ENCODE results near the gene TMEM63C.

Gene TMEM63C

DNA sequence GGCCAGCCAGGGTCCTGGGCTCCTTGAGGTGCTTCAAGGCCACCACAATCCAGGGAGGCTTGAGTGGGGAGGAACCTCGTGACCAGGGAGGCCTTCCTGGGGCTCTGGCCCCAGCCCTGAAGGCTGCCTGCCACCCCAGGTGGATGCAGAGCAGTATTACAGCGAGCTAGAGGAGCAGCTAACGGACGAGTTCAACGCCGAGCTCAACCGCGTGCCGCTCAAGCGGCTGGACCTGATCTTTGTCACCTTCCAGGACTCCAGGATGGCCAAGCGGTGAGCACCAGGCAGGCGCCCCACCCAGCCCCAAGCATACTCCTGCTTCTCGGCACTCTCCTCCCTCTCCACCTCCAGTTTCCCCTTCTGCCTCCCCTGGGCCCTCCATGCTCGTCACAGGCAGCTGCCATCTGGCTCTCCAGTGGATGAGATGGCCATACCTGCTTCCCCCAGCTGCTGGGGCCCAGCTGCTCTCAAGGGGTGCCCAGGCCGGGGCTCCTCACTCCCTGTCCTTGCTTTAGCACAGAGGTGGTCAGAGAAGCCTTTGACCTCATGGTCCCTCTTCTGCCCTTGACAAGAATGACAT is 58.8 kb downstream of the TMEM63C start:
- no peaks in the 10 kb centered on the region for H3K79me2 ChIP-seq (ENCODE audit: insufficient read depth, low read depth)
- H2AFZ ChIP-seq (ENCODE audit: low read depth): no peak overlapping the region
- no peaks in the 10 kb centered on the region for H3K36me3 ChIP-seq (ENCODE audit: insufficient read depth)
- no peak overlapping the region for H3K27ac ChIP-seq
- H3K4me1 ChIP-seq (ENCODE audit: low read depth, poor library complexity, severe bottlenecking): no peaks in the 10 kb centered on the region
- TF ChIP-seq, protein P1, sequence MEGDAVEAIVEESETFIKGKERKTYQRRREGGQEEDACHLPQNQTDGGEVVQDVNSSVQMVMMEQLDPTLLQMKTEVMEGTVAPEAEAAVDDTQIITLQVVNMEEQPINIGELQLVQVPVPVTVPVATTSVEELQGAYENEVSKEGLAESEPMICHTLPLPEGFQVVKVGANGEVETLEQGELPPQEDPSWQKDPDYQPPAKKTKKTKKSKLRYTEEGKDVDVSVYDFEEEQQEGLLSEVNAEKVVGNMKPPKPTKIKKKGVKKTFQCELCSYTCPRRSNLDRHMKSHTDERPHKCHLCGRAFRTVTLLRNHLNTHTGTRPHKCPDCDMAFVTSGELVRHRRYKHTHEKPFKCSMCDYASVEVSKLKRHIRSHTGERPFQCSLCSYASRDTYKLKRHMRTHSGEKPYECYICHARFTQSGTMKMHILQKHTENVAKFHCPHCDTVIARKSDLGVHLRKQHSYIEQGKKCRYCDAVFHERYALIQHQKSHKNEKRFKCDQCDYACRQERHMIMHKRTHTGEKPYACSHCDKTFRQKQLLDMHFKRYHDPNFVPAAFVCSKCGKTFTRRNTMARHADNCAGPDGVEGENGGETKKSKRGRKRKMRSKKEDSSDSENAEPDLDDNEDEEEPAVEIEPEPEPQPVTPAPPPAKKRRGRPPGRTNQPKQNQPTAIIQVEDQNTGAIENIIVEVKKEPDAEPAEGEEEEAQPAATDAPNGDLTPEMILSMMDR (conservative IDR thresholded peaks at IDR 0.05; ENCODE audit: low read depth, low read length): no peak
- H3K4me3 ChIP-seq (IDR thresholded peaks at IDR 0.05; ENCODE audit: insufficient read depth, low read depth, low read length): no peak overlapping the region
- no peak overlapping the region for H3K4me2 ChIP-seq
- no peaks in the 10 kb centered on the region for H3K27me3 ChIP-seq (ENCODE audit: insufficient read depth, low read depth)
- H3K9ac ChIP-seq: no peak overlapping the region
- no peaks in the 10 kb centered on the region for H4K20me1 ChIP-seq (ENCODE audit: insufficient read depth)

DNA sequence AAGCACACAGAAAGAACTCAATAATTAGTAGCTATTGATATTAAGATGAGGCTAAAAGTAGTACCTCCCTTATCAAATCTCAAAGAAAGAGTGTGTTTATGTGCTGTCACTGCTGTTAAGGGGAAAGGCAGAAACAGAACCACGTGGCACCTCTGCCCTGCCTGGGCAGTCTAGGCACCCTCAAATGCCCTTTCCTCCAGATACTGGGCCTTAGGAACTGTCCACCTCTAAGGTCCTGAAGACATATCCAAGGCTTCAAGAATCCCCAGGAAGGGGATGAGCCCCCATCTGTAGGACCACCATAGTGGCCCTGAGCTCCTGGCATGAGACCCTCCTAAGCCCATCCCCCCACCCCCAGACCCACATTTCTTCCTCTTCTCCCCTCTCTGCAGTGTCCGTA is 60.4 kb downstream of the TMEM63C start:
- Histone ChIP-seq H3K36me3 (ENCODE audit: insufficient read depth) (no peaks in the 10 kb centered on the region), H3K27ac (no peak overlapping the region), H4K20me1 (ENCODE audit: insufficient read depth) (no peaks in the 10 kb centered on the region), H3K27me3 (ENCODE audit: insufficient read depth, low read depth) (no peaks in the 10 kb centered on the region), H3K9ac (no peak overlapping the region), H3K79me2 (ENCODE audit: insufficient read depth, low read depth) (no peaks in the 10 kb centered on the region), H2AFZ (ENCODE audit: low read depth) (no peak overlapping the region), H3K4me3 (IDR thresholded peaks at IDR 0.05; ENCODE audit: insufficient read depth, low read depth, low read length) (no peak overlapping the region), H3K4me2 (no peak overlapping the region), H3K4me1 (ENCODE audit: low read depth, poor library complexity, severe bottlenecking) (no peaks in the 10 kb centered on the region)
- TF ChIP-seq, protein P1 (conservative IDR thresholded peaks at IDR 0.05; ENCODE audit: low read depth, low read length): no peak

DNA sequence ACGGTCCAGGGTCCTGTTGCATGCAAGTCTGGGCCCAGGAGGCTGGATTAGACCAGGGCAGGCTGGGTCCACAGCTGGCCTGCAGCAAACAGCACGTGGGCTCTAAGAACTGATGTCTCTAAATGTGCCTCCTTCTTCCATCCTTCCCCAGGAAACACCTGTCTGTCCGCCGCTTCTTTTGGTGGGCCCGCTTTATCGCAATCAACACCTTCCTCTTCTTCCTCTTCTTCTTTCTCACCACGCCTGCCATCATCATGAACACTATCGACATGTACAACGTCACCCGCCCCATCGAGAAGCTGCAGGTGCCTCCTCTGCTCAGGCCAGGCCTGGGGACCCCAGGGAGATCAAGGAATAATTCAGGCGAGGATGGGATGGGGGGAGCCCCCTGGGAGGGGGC is 61.2 kb downstream of the TMEM63C start:
- H3K79me2 ChIP-seq (ENCODE audit: insufficient read depth, low read depth): no peaks in the 10 kb centered on the region
- H3K4me1 ChIP-seq (ENCODE audit: low read depth, poor library complexity, severe bottlenecking): no peaks in the 10 kb centered on the region
- no peak overlapping the region for H3K4me2 ChIP-seq
- H3K36me3 ChIP-seq (ENCODE audit: insufficient read depth): no peaks in the 10 kb centered on the region
- H3K27me3 ChIP-seq (ENCODE audit: insufficient read depth, low read depth): no peaks in the 10 kb centered on the region
- H2AFZ ChIP-seq (ENCODE audit: low read depth): no peak overlapping the region
- H4K20me1 ChIP-seq (ENCODE audit: insufficient read depth): no peaks in the 10 kb centered on the region
- H3K4me3 ChIP-seq (IDR thresholded peaks at IDR 0.05; ENCODE audit: insufficient read depth, low read depth, low read length): no peak overlapping the region
- no peak overlapping the region for H3K9ac ChIP-seq
- TF ChIP-seq, protein P1 (conservative IDR thresholded peaks at IDR 0.05; ENCODE audit: low read depth, low read length): no peak
- no peak overlapping the region for H3K27ac ChIP-seq

DNA sequence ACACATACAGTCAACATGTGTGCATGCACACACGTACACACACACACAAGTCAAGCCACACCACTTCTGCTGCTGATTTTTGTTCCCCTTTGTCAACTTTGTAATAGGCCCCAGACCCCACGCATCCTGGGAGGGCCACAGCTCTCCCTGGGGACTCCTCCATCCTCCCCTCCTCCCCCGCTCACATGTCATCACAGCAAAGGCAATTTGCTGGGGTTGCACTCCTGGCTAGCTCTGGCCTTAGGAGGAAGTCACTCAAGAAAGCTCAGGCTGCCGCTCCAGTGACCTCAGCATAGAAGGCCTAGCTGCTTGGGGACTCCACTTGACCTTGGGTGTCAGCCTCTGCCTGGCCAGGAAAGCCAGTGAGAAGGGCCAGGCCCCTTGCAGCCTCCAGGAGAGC is 62.3 kb downstream of the TMEM63C start:
- Histone ChIP-seq H3K79me2 (ENCODE audit: insufficient read depth, low read depth) (no peaks in the 10 kb centered on the region), H3K4me3 (IDR thresholded peaks at IDR 0.05; ENCODE audit: insufficient read depth, low read depth, low read length) (no peak overlapping the region), H3K4me1 (ENCODE audit: low read depth, poor library complexity, severe bottlenecking) (no peaks in the 10 kb centered on the region), H4K20me1 (ENCODE audit: insufficient read depth) (no peaks in the 10 kb centered on the region), H3K4me2 (no peak overlapping the region), H3K27ac (no peak overlapping the region), H3K27me3 (ENCODE audit: insufficient read depth, low read depth) (no peaks in the 10 kb centered on the region), H2AFZ (ENCODE audit: low read depth) (no peak overlapping the region), H3K9ac (no peak overlapping the region), H3K36me3 (ENCODE audit: insufficient read depth) (no peaks in the 10 kb centered on the region)
- TF ChIP-seq, protein P1 (conservative IDR thresholded peaks at IDR 0.05; ENCODE audit: low read depth, low read length): no peak
